SK-N-SH treated with all-trans-retinoic acid at 6 μM for 48 hours (cell line): ENCODE measurements around the gene APOL3.

Experiments
- ATAC-seq: fragments of 200-7000 bp; cut with Tn5 transposase; 3 replicates; pipeline ENCODE4 v1.9.1; 2020; ENCODE audit warnings: mild to moderate bottlenecking, moderate library complexity
- ARNTL ChIP-seq: fragments of 450-650 bp; formaldehyde crosslinking; IDR thresholded peaks from 2 replicates; pipeline ENCODE4 v1.5.0; 2020; ENCODE audit warnings: low read depth, mild to moderate bottlenecking, moderate library complexity, borderline replicate concordance
- BACH2 ChIP-seq: fragments of 250-450 bp; sonication (Bioruptor Pico); IDR thresholded peaks from 2 replicates; pipeline ENCODE4 v1.9.0; 2021; ENCODE audit warnings: mild to moderate bottlenecking, borderline replicate concordance
- CSDC2 ChIP-seq: fragments of 250-450 bp; sonication (Bioruptor Pico); IDR thresholded peaks from 2 replicates; pipeline ENCODE4 v1.5.0; 2020; ENCODE audit warnings: mild to moderate bottlenecking, moderate library complexity
- ESRRG ChIP-seq: fragments of 250-450 bp; sonication (Bioruptor Pico); IDR thresholded peaks from 2 replicates; pipeline ENCODE4 v1.6.1; 2021; ENCODE audit warnings: mild to moderate bottlenecking
- GLIS3 ChIP-seq: fragments of 250-450 bp; sonication (Bioruptor Pico); IDR thresholded peaks from 2 replicates; pipeline ENCODE4 v1.5.0; 2020; ENCODE audit warnings: mild to moderate bottlenecking, moderate library complexity
- ISL1 ChIP-seq: fragments of 250-450 bp; sonication (Bioruptor Pico); IDR thresholded peaks from 2 replicates; pipeline ENCODE4 v2.1.2; 2022; ENCODE audit warnings: mild to moderate bottlenecking, moderate library complexity
- OSR1 ChIP-seq: fragments of 250-450 bp; sonication (Bioruptor Pico); IDR thresholded peaks from 2 replicates; pipeline ENCODE4 v1.8.0; 2022; ENCODE audit warnings: moderate library complexity, mild to moderate bottlenecking, inconsistent platforms
- PPARA ChIP-seq: fragments of 250-450 bp; sonication (Bioruptor Pico); IDR thresholded peaks from 2 replicates; pipeline ENCODE4 v1.5.0; 2020; ENCODE audit warnings: mild to moderate bottlenecking, borderline replicate concordance
- RARB ChIP-seq: fragments of 250-450 bp; sonication (Bioruptor Pico); IDR thresholded peaks from 2 replicates; pipeline ENCODE4 v1.8.0; 2021; ENCODE audit warnings: mild to moderate bottlenecking, moderate library complexity
- TCF4 ChIP-seq: fragments of 250-450 bp; sonication (Bioruptor Pico); IDR thresholded peaks from 2 replicates; pipeline ENCODE4 v1.8.0; 2021; ENCODE audit warnings: mild to moderate bottlenecking, moderate library complexity, borderline replicate concordance
- TOX ChIP-seq: fragments of 250-450 bp; sonication (Bioruptor Pico); IDR thresholded peaks from 2 replicates; pipeline ENCODE4 v1.8.0; 2021; ENCODE audit warnings: mild to moderate bottlenecking, moderate library complexity, borderline replicate concordance
- ZC3H10 ChIP-seq: fragments of 250-450 bp; sonication (Bioruptor Pico); IDR thresholded peaks from 2 replicates; pipeline ENCODE4 v1.5.1; 2021; ENCODE audit warnings: mild to moderate bottlenecking, moderate library complexity
- ZFP3 ChIP-seq: fragments of 250-450 bp; sonication (Bioruptor Pico); IDR thresholded peaks from 2 replicates; pipeline ENCODE4 v1.5.0; 2020; ENCODE audit warnings: mild to moderate bottlenecking, moderate library complexity
- ZFP30 ChIP-seq: fragments of 450-650 bp; formaldehyde crosslinking; IDR thresholded peaks from 2 replicates; pipeline ENCODE4 v1.5.0; 2022; ENCODE audit warnings: mild to moderate bottlenecking, moderate library complexity
- ZNF565 ChIP-seq: fragments of 450-650 bp; formaldehyde crosslinking; conservative IDR thresholded peaks from 2 replicates; pipeline ENCODE4 v1.5.0; 2020; ENCODE audit warnings: low read depth, mild to moderate bottlenecking, moderate library complexity
- ZNF8 ChIP-seq: fragments of 450-650 bp; formaldehyde crosslinking; IDR thresholded peaks from 2 replicates; pipeline ENCODE4 v1.5.0; 2020; ENCODE audit warnings: mild to moderate bottlenecking, moderate library complexity
- TF ChIP-seq, protein P1 (sequence below): fragments of 250-450 bp; sonication (Bioruptor Pico); IDR thresholded peaks from 2 replicates; pipeline ENCODE4 v1.5.0; 2020; ENCODE audit warnings: mild to moderate bottlenecking, moderate library complexity
- TF ChIP-seq, protein P2 (sequence below): fragments of 250-450 bp; sonication (Bioruptor Pico); IDR thresholded peaks from 2 replicates; pipeline ENCODE4 v1.5.1; 2020; ENCODE audit warnings: low read depth, mild to moderate bottlenecking, moderate library complexity
- TF ChIP-seq, protein P3 (sequence below): fragments of 250-450 bp; sonication (Bioruptor Pico); IDR thresholded peaks from 2 replicates; pipeline ENCODE4 v1.8.0; 2021; ENCODE audit warnings: low read depth, mild to moderate bottlenecking, moderate library complexity, borderline replicate concordance
- TF ChIP-seq, protein P4 (sequence below): fragments of 250-450 bp; sonication (Bioruptor Pico); IDR thresholded peaks from 2 replicates; pipeline ENCODE4 v1.5.1; 2021; ENCODE audit warnings: mild to moderate bottlenecking, moderate library complexity

Gene APOL3

DNA sequence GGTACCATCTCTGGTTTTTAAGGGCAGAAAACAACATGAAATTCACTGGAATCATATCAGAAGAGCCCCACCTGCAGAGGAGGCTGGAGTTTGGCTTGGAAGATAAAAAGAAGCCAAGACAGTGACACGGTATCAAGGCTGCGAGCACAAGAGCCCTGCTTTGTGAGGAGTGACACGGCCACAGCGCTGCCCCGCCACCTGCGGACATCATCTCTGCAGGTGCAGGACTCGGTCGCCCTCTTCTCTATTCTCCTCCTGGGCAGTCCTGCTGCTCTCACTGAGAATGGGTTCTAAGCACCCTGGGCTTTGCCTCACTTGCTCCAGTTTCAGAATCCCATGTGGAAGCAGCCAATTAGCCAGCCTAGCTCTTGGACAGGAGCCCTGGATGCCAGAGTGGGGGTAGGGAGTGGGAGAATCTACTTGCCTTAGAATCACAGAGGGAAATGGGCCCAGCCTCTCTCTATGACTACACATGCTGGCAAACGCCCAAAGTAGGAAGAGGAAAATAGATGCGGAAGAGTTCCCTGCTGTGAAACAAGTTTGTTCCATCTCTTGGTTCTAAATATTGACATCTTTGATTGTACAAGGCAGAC is 24.0 kb upstream of the APOL3 start:
- TF ChIP-seq BACH2 (CRISPR knock-in tag) (no peak), ZNF8 (no peak), CSDC2 (no peak)
- ATAC-seq = no peak

DNA sequence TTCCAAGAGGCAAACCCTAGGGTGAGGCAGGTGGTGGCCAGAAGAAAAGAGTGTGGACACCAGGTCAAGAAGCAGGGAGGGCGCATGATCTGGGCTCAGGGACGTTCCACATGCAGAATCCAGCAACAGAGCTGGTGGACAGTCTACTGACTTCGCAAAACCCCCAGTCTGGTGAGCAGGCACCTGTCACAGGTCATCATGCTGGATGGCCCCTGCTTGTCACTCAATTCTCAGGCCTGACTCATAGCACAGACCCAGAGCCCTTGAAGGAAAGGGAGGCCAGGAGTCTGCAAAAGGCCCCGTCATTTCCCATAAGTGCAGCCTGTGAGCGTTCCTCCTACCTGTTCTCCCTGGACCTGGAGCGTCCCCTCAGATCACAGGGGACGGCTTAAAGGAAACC is 22.9 kb upstream of the APOL3 start:
- TF ChIP-seq TOX (CRISPR knock-in tag) (no peak), OSR1 (no peak), TCF4 (CRISPR knock-in tag) (no peak), ZNF565 (CRISPR knock-in tag) (no peak), PPARA (CRISPR knock-in tag) (no peak), ESRRG (CRISPR knock-in tag) (no peak), BACH2 (CRISPR knock-in tag) (no peak), ZC3H10 (CRISPR knock-in tag) (no peak), ZFP3 (no peak)
- TF ChIP-seq, protein P1, sequence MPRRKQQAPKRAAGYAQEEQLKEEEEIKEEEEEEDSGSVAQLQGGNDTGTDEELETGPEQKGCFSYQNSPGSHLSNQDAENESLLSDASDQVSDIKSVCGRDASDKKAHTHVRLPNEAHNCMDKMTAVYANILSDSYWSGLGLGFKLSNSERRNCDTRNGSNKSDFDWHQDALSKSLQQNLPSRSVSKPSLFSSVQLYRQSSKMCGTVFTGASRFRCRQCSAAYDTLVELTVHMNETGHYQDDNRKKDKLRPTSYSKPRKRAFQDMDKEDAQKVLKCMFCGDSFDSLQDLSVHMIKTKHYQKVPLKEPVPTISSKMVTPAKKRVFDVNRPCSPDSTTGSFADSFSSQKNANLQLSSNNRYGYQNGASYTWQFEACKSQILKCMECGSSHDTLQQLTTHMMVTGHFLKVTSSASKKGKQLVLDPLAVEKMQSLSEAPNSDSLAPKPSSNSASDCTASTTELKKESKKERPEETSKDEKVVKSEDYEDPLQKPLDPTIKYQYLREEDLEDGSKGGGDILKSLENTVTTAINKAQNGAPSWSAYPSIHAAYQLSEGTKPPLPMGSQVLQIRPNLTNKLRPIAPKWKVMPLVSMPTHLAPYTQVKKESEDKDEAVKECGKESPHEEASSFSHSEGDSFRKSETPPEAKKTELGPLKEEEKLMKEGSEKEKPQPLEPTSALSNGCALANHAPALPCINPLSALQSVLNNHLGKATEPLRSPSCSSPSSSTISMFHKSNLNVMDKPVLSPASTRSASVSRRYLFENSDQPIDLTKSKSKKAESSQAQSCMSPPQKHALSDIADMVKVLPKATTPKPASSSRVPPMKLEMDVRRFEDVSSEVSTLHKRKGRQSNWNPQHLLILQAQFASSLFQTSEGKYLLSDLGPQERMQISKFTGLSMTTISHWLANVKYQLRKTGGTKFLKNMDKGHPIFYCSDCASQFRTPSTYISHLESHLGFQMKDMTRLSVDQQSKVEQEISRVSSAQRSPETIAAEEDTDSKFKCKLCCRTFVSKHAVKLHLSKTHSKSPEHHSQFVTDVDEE (CRISPR knock-in tag) = no peak
- TF ChIP-seq, protein P2, sequence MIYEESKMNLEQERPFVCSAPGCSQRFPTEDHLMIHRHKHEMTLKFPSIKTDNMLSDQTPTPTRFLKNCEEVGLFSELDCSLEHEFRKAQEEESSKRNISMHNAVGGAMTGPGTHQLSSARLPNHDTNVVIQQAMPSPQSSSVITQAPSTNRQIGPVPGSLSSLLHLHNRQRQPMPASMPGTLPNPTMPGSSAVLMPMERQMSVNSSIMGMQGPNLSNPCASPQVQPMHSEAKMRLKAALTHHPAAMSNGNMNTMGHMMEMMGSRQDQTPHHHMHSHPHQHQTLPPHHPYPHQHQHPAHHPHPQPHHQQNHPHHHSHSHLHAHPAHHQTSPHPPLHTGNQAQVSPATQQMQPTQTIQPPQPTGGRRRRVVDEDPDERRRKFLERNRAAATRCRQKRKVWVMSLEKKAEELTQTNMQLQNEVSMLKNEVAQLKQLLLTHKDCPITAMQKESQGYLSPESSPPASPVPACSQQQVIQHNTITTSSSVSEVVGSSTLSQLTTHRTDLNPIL (CRISPR knock-in tag) = no peak
- no peak for ATAC-seq

DNA sequence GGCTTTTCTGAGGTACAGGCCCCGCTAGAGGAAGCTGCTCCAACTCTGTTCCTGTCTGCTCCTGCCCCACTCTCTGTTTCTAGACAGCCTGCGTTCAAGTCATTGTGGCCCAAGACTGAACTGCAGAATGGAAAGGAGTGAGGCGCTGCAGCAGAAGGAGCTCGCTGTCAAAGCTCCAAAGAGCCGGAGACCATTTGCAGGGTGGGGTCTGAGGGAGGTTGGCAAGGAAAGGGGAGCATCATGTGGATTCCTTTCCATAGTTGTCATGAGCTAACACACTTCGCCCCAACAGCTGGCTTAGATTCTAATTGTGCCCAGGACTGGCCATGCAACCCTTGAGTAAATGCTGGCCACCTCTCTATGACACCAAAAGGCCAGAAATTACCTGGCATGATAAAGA is 22.3 kb upstream of the APOL3 start:
- TF ChIP-seq, protein P3, sequence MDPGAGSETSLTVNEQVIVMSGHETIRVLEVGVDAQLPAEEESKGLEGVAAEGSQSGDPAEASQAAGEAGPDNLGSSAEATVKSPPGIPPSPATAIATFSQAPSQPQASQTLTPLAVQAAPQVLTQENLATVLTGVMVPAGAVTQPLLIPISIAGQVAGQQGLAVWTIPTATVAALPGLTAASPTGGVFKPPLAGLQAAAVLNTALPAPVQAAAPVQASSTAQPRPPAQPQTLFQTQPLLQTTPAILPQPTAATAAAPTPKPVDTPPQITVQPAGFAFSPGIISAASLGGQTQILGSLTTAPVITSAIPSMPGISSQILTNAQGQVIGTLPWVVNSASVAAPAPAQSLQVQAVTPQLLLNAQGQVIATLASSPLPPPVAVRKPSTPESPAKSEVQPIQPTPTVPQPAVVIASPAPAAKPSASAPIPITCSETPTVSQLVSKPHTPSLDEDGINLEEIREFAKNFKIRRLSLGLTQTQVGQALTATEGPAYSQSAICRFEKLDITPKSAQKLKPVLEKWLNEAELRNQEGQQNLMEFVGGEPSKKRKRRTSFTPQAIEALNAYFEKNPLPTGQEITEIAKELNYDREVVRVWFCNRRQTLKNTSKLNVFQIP (CRISPR knock-in tag) = no peak
- no peak for TF ChIP-seq CSDC2
- TF ChIP-seq ZNF8 = no peak
- TF ChIP-seq, protein P1 (CRISPR knock-in tag) = no peak
- no peak for TF ChIP-seq RARB (CRISPR knock-in tag)
- TF ChIP-seq ISL1 (CRISPR knock-in tag) = no peak
- TF ChIP-seq, protein P4, sequence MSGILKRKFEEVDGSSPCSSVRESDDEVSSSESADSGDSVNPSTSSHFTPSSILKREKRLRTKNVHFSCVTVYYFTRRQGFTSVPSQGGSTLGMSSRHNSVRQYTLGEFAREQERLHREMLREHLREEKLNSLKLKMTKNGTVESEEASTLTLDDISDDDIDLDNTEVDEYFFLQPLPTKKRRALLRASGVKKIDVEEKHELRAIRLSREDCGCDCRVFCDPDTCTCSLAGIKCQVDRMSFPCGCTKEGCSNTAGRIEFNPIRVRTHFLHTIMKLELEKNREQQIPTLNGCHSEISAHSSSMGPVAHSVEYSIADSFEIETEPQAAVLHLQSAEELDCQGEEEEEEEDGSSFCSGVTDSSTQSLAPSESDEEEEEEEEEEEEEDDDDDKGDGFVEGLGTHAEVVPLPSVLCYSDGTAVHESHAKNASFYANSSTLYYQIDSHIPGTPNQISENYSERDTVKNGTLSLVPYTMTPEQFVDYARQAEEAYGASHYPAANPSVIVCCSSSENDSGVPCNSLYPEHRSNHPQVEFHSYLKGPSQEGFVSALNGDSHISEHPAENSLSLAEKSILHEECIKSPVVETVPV (CRISPR knock-in tag) = no peak
- TF ChIP-seq ZFP30 (CRISPR knock-in tag) = no peak
- no peak for TF ChIP-seq ZNF565 (CRISPR knock-in tag)
- TF ChIP-seq ARNTL (CRISPR knock-in tag) = no peak
- TF ChIP-seq GLIS3 = no peak
- ATAC-seq = no peak
